Lower leg skin (tissue), 4 donors: ENCODE data around the gene DDC. TPM values are rescaled to one million over a fixed set of nuclear protein-coding genes. Genes with fewer than 3 reads are reported as not detected.

ENCODE experiments used
- DNase-seq, 2 donors: peaks; one replicate each; pipeline ENCODE4 v3.0.0-alpha.2; 2019; ENCODE audit warnings: low spot score in 2 of 2
- H3K4me3 ChIP-seq: fragments of 200-600 bp; sonication (generic); 2 replicates; pipeline ENCODE4 v1.5.1; 2017; ENCODE audit warnings: mild to moderate bottlenecking, low read depth; ENCODE audit not compliant: poor library complexity, severe bottlenecking
- POLR2A ChIP-seq, 2 donors: fragments of 450-650 bp; IDR thresholded peaks; one replicate each; pipeline ENCODE4 v1.6.1; 2016 to 2017; ENCODE audit warnings: antibody characterized with exemption in 2 of 2, mild to moderate bottlenecking in 1 of 2, moderate library complexity in 1 of 2
- WGBS, 2 donors: methylation state at CpG; one replicate each; pipeline ENCODE4 v1.1.5; 2018; 5-methylcytosine and 5-hydroxymethylcytosine counted together
- intact Hi-C: fragments of 100-400 bp; cut with DNase I; formaldehyde crosslinking; loops from one replicate; pipeline ENCODE4 v1.15.0; 2023; ENCODE audit warnings: low total_unique reads
- total RNA-seq, 4 donors: library from RNA; depleted of rRNA; stranded (reverse); fragments of >200 nt; gene quantifications; one replicate each; pipeline ENCODE4 v1.1.0, GENCODE V29; 2016
- TF ChIP-seq, protein P1 (sequence below), 3 donors: fragments of 450-650 bp; IDR thresholded peaks; one replicate each; pipeline ENCODE4 v1.5.1; 2016; ENCODE audit warnings: antibody characterized with exemption in 3 of 3, mild to moderate bottlenecking in 3 of 3, moderate library complexity in 2 of 3

Gene DDC
- total RNA-seq, 4 donors from 2014 or later: 1.2 TPM; not detected in 3

DNA sequence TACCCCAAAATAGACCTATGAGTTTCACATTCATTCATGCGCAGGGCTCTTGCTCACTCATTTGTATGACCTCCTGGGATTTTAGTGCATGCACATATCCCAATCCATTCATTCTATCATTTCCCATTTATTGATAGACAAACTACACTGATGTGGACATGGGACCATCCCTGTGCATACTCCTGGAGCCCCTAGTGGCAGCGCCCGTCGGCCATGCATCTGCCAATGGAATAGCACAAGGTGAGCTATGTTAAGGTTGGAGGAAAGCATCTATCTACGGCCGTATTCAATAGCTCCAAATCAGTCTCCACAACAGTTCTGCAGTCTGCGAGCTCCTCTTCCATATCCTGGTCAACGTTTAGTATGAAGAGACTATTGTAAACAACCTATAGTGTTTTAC lies 83.3 kb downstream of the DDC start:
- DNase-seq: peak in 1 of 2 donors; percentile 77
- WGBS, 2 donors: 88 to 89% methylated on average over 8 of the region's 8 CpGs
- intact Hi-C loops: no loop called here
- H3K4me3 ChIP-seq: no peak overlapping the region
- TF ChIP-seq POLR2A (IDR thresholded peaks at IDR 0.05): no peak
- TF ChIP-seq, protein P1, sequence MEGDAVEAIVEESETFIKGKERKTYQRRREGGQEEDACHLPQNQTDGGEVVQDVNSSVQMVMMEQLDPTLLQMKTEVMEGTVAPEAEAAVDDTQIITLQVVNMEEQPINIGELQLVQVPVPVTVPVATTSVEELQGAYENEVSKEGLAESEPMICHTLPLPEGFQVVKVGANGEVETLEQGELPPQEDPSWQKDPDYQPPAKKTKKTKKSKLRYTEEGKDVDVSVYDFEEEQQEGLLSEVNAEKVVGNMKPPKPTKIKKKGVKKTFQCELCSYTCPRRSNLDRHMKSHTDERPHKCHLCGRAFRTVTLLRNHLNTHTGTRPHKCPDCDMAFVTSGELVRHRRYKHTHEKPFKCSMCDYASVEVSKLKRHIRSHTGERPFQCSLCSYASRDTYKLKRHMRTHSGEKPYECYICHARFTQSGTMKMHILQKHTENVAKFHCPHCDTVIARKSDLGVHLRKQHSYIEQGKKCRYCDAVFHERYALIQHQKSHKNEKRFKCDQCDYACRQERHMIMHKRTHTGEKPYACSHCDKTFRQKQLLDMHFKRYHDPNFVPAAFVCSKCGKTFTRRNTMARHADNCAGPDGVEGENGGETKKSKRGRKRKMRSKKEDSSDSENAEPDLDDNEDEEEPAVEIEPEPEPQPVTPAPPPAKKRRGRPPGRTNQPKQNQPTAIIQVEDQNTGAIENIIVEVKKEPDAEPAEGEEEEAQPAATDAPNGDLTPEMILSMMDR (IDR thresholded peaks at IDR 0.05): no peak

DNA sequence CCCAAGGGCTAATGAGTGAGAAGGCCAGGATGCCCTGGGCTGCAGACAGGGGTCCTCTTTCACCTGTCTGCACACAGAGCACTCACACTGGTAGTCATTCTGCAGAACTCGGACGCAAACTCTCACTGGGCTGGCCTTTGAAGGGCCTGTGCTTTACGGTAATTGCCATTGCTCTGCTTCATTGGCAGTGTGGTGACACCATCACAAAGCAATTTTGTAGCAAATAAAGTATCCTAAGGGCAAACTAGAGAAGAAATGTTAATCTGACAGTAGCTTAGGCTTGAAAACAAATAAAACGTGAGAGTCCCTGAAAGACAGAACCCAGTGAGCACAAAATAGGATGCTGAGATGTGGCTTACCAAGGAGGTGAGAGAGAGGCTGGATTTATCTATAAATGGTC lies 84.4 kb downstream of the DDC start:
- DNase-seq: no peak
- TF ChIP-seq, protein P1 (IDR thresholded peaks at IDR 0.05): no peak
- no peak for TF ChIP-seq POLR2A (IDR thresholded peaks at IDR 0.05)
- 41 to 78% methylated on average over 4 of the region's 4 CpGs for WGBS, 2 donors
- no peak overlapping the region for H3K4me3 ChIP-seq
- intact Hi-C loops: no loop called here

DNA sequence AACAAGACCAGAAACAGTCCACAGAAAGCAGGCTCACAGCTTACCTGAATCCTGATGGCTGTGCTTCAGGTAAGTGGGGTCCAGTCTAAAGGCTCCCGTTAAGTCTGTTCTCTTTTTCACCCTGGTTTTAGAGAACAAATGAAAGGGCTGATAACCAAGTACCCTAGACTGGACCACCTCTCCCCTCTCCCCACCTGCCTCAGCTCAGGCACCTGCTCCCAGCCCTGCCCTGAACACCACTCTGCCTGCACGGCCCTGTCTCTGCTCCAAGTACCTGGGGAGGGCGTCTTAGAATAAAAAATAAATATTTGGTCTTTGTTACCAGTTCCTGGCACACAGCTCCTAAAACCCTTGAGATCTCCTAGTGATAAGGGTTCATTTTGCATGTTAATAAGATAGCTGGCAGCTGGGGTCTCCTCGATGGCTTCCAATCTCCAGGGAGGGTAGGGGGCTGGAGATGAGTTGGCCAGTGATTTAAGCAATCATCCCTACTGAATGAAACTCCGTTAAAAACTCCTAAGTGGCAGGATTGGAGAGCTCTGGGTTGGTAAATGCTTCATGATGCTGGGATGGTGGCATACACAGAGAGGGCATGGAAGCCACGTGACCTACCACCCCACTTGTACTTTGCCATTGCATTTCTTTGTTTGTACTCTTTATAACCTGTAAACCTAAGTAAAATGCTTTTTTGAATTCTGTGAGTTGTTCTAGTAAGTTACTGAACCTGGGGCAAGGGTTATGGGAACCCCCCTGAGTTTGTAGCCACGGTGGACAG lies 85.3 kb downstream of the DDC start:
- DNase-seq: no peak
- TF ChIP-seq POLR2A (IDR thresholded peaks at IDR 0.05): no peak
- TF ChIP-seq, protein P1 (IDR thresholded peaks at IDR 0.05): no peak
- 70 to 77% methylated on average over 7 of the region's 7 CpGs for WGBS, 2 donors
- no peak overlapping the region for H3K4me3 ChIP-seq
- intact Hi-C loops: no loop called here

DNA sequence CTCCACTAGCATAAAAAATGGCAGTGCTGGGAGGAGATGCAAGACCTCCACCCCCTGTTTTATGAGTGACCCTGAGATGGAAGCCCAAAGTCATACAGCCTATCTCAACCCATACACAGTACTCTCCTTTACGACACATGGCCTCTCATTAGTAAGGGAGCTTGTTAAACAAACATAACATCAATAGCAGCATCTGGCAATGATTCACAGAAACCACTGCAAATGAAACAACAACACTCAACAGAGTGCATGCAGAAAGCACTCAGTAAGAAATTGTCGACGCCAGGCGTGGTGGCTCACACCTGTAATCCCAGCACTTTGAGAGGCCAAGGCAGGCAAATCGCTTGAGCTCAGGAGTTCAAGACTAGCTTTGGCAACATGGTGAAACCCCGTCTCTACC lies 87.6 kb downstream of the DDC start:
- WGBS, 2 donors: 88 to 91% methylated on average over 5 to 6 of the region's 6 CpGs
- TF ChIP-seq, protein P1 (IDR thresholded peaks at IDR 0.05): no peak
- TF ChIP-seq POLR2A (IDR thresholded peaks at IDR 0.05): no peak
- DNase-seq: no peak
- no peak overlapping the region for H3K4me3 ChIP-seq
- intact Hi-C loops: no loop called here

DNA sequence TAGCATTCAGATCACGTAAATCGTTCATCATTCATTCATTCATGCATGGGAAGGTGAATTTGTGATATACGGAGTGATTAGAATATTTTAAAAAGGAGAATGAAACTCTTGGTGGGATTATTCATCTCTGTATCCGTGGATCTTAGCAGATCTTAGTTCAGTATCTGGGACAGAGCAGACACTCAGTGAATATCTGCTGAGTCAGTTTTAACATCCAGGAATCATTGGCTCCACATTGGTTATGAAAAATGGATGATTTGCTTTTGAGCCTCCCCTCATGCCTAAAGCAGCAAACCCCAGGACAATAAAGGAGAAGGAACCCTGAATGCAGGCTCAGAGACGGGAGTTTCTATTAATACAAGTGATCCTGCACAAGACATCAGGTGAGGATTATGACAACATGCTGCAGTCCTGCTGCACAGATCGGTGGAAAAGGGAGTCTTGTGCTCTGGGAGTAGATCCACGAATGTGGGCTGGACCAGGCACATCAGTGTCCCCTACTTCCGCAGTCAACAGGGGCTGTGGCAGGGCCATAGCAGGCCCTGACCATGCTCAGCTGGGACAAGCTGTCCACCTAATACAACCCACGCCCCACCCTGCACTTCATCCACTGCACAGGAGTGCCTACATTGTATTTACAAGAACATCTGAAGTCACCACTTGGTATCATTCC lies 88.1 kb downstream of the DDC start:
- intact Hi-C loops: no loop called here
- no peak overlapping the region for H3K4me3 ChIP-seq
- TF ChIP-seq POLR2A (IDR thresholded peaks at IDR 0.05): no peak
- TF ChIP-seq, protein P1 (IDR thresholded peaks at IDR 0.05): no peak
- WGBS, 2 donors: 87 to 89% methylated on average over 9 of the region's 9 CpGs
- peak in 1 of 2 donors; percentile 77 for DNase-seq
